Sciatic nerve (tissue), 2 donors: ENCODE data around the gene ZNF639. TPM values are rescaled to one million over a fixed set of nuclear protein-coding genes. Genes with fewer than 3 reads are reported as not detected.

Source experiments
- ATAC-seq: fragments of 200-7000 bp; cut with Tn5 transposase; one replicate; pipeline ENCODE4 v1.9.1; 2020; ENCODE audit warnings: mild to moderate bottlenecking, moderate library complexity
- DNase-seq: peaks from one replicate; pipeline ENCODE4 v3.0.0-alpha.2; 2020; ENCODE audit warnings: low spot score
- intact Hi-C: fragments of 100-400 bp; cut with DNase I; formaldehyde crosslinking; loops from one replicate; pipeline ENCODE4 v1.14.2; 2022
- total RNA-seq: library from RNA; stranded (reverse); fragmentation: NEBNext Ultra II Directional; extraction: Animal tissue kit (Norgen Biotek cat#: 25700); gene quantifications from one replicate; pipeline ENCODE4 v1.2.1, GENCODE V29; 2021
- donor health status: DM: no; HTN: no; CAD: no.
- donor health status: DM: no; HTN: no; CAD: no.

Gene ZNF639
- total RNA-seq, 1 donor from 2014 or later: 32.3 TPM

GRCh38 chr3:179375091-179375999 lies 52.5 kb downstream of the ZNF639 start:
- ATAC-seq: no peak
- intact Hi-C loops: no loop called here
- no peak for DNase-seq

GRCh38 chr3:179376474-179376873 lies 53.6 kb downstream of the ZNF639 start:
- intact Hi-C loops: no loop called here
- no peak for ATAC-seq

More at GRCh38 chr3:179376474-179376873, 53.6 kb downstream of the ZNF639 start:
- DNase-seq: no peak

Other genes starting within 250 kb of the ZNF639 start
- 41.0 TPM for gene PIK3CA, start 174.7 kb upstream of the ZNF639 start, total RNA-seq
- 3.8 TPM for gene KCNMB3, start 71.9 kb upstream of the ZNF639 start, total RNA-seq
- gene MFN1, start 24.7 kb downstream of the ZNF639 start, total RNA-seq: 61.2 TPM
- gene GNB4, start 128.4 kb downstream of the ZNF639 start, total RNA-seq: 67.3 TPM
- gene ACTL6A, start 239.9 kb downstream of the ZNF639 start, total RNA-seq: 39.7 TPM